H9 (cell line): Measurements from ENCODE around the gene TADA2A. TPM values are rescaled to one million over a fixed set of nuclear protein-coding genes. Genes with fewer than 3 reads are reported as not detected.

ENCODE experiments used
- DNase-seq: peaks from one replicate; pipeline ENCODE4 v3.0.0-alpha.2; 2017
- H2AFZ ChIP-seq: one replicate; pipeline ENCODE4 v1.6.1; 2013; ENCODE audit warnings: mild to moderate bottlenecking, low read length, control low read depth, moderate library complexity
- H2AK5ac ChIP-seq: 2 replicates; pipeline ENCODE4 v1.6.1; 2013; ENCODE audit warnings: low read length, control low read depth, mixed read lengths; ENCODE audit not compliant: insufficient read length
- H2BK120ac ChIP-seq: one replicate; pipeline ENCODE4 v1.6.1; 2013; ENCODE audit warnings: low read depth, mild to moderate bottlenecking, low read length, control low read depth, inconsistent platforms; ENCODE audit not compliant: poor library complexity, severe bottlenecking
- H2BK12ac ChIP-seq: 2 replicates; pipeline ENCODE4 v1.6.1; 2013; ENCODE audit warnings: low read length, control low read depth, mixed read lengths, low read depth; ENCODE audit not compliant: insufficient read length
- H2BK15ac ChIP-seq: 2 replicates; pipeline ENCODE4 v1.6.1; 2013; ENCODE audit warnings: low read depth, low read length, control low read depth
- H2BK20ac ChIP-seq: one replicate; pipeline ENCODE4 v1.6.1; 2013; ENCODE audit warnings: low read depth, mild to moderate bottlenecking, low read length, control low read depth, inconsistent platforms; ENCODE audit not compliant: poor library complexity, severe bottlenecking
- H2BK5ac ChIP-seq: 2 replicates; pipeline ENCODE4 v1.6.1; 2013; ENCODE audit warnings: low read length, control low read depth, mixed read lengths; ENCODE audit not compliant: insufficient read length
- H3K14ac ChIP-seq: 2 replicates; pipeline ENCODE4 v1.6.1; 2013; ENCODE audit warnings: low read length, control low read depth; ENCODE audit not compliant: insufficient read depth
- H3K18ac ChIP-seq: 2 replicates; pipeline ENCODE4 v1.6.1; 2013; ENCODE audit warnings: low read depth, mild to moderate bottlenecking, mixed read lengths, low read length, control low read depth; ENCODE audit not compliant: insufficient read length
- H3K23ac ChIP-seq: 2 replicates; pipeline ENCODE4 v1.6.1; 2013; ENCODE audit warnings: low read length, control low read depth, mixed read lengths, low read depth; ENCODE audit not compliant: insufficient read length
- H3K23me2 ChIP-seq: 2 replicates; pipeline ENCODE4 v1.6.1; 2013; ENCODE audit warnings: low read depth, mild to moderate bottlenecking, mixed read lengths, low read length, control low read depth; ENCODE audit not compliant: insufficient read length, poor library complexity, severe bottlenecking
- H3K27ac ChIP-seq: 2 replicates; pipeline ENCODE4 v1.5.1; 2013; ENCODE audit warnings: low read length, control low read depth, mixed read lengths, low read depth; ENCODE audit not compliant: insufficient read length
- H3K27me3 ChIP-seq: 2 replicates; pipeline ENCODE4 v1.6.1; 2013; ENCODE audit warnings: low read length, control low read depth, inconsistent platforms; ENCODE audit not compliant: insufficient read depth
- H3K4ac ChIP-seq: 2 replicates; pipeline ENCODE4 v1.6.1; 2013; ENCODE audit warnings: low read depth, mild to moderate bottlenecking, control low read depth, inconsistent platforms, low read length, moderate library complexity
- H3K4me1 ChIP-seq: 2 replicates; pipeline ENCODE4 v1.6.1; 2013; ENCODE audit warnings: low read length, control low read depth, inconsistent platforms; ENCODE audit not compliant: insufficient read depth
- H3K4me2 ChIP-seq: 2 replicates; pipeline ENCODE4 v1.6.1; 2013; ENCODE audit warnings: low read length, control low read depth, mixed read lengths; ENCODE audit not compliant: insufficient read length, insufficient read depth
- H3K56ac ChIP-seq: 2 replicates; pipeline ENCODE4 v1.6.1; 2013; ENCODE audit warnings: low read depth, mild to moderate bottlenecking, mixed read lengths, low read length, control low read depth; ENCODE audit not compliant: insufficient read length
- H3K79me1 ChIP-seq: 2 replicates; pipeline ENCODE4 v1.6.1; 2013; ENCODE audit warnings: low read depth, mild to moderate bottlenecking, moderate library complexity, low read length, control low read depth, inconsistent platforms; ENCODE audit not compliant: insufficient read depth, poor library complexity, severe bottlenecking
- H3K79me2 ChIP-seq: 2 replicates; pipeline ENCODE4 v1.6.1; 2013; ENCODE audit warnings: low read length, control low read depth, inconsistent platforms; ENCODE audit not compliant: insufficient read depth
- H3K9ac ChIP-seq: 2 replicates; pipeline ENCODE4 v1.6.1; 2013; ENCODE audit warnings: low read length, control low read depth, mixed read lengths; ENCODE audit not compliant: insufficient read length; ENCODE audit errors: extremely low read depth
- H3K9me3 ChIP-seq: one replicate; pipeline ENCODE4 v1.6.1; 2013; ENCODE audit warnings: low read depth, low read length, inconsistent platforms; ENCODE audit not compliant: control insufficient read depth
- H3T11ph ChIP-seq: one replicate; pipeline ENCODE4 v1.6.1; 2013; ENCODE audit warnings: mild to moderate bottlenecking, low read length, control low read depth, inconsistent platforms
- H4K20me1 ChIP-seq: one replicate; pipeline ENCODE4 v1.6.1; 2013; ENCODE audit not compliant: control insufficient read depth, insufficient read length, insufficient read depth
- H4K5ac ChIP-seq: 2 replicates; pipeline ENCODE4 v1.6.1; 2013; ENCODE audit warnings: low read depth, mild to moderate bottlenecking, mixed read lengths, low read length, control low read depth; ENCODE audit not compliant: insufficient read length
- H4K8ac ChIP-seq: replicated peaks from 2 replicates; pipeline ENCODE4 v1.6.1; 2013; ENCODE audit warnings: low read length, control low read depth, mixed read lengths, low read depth; ENCODE audit not compliant: insufficient read length
- H4K91ac ChIP-seq: 2 replicates; pipeline ENCODE4 v1.6.1; 2013; ENCODE audit warnings: low read depth, mild to moderate bottlenecking, moderate library complexity, mixed read lengths, low read length, control low read depth; ENCODE audit not compliant: insufficient read length
- H3K27ac Mint-ChIP-seq, 3 experiments: 2 replicates in 2 of 3; 3 replicates in 1 of 3; pipeline ENCODE4 v1.8.0; 2020 to 2021; ENCODE audit warnings: mixed read lengths in 3 of 3, mild to moderate bottlenecking in 1 of 3, moderate library complexity in 1 of 3
- H3K27me3 Mint-ChIP-seq: 2 replicates; pipeline ENCODE4 v1.8.0; 2021; ENCODE audit warnings: low read depth, mild to moderate bottlenecking, moderate library complexity, mixed read lengths
- H3K36me3 Mint-ChIP-seq, 3 experiments: 2 replicates in 2 of 3; 3 replicates in 1 of 3; pipeline ENCODE4 v1.8.0; 2020 to 2021; ENCODE audit warnings: low read depth in 3 of 3, mixed read lengths in 3 of 3; ENCODE audit not compliant: insufficient read depth in 1 of 3
- H3K4me1 Mint-ChIP-seq, 2 experiments: 2 replicates each; pipeline ENCODE4 v1.8.0; 2020; ENCODE audit warnings: mixed read lengths in 2 of 2
- H3K4me3 Mint-ChIP-seq, 2 experiments: 2 replicates in 1 of 2; 3 replicates in 1 of 2; pipeline ENCODE4 v1.8.0; 2020 to 2021; ENCODE audit warnings: mild to moderate bottlenecking in 2 of 2, mixed read lengths in 2 of 2, moderate library complexity in 1 of 2
- H3K9me3 Mint-ChIP-seq, 2 experiments: 2 replicates in 1 of 2; 3 replicates in 1 of 2; pipeline ENCODE4 v1.8.0; 2020; ENCODE audit warnings: mild to moderate bottlenecking in 2 of 2, mixed read lengths in 2 of 2, moderate library complexity in 1 of 2
- CTCF ChIP-seq: fragments of 200-600 bp; sonication (generic); conservative IDR thresholded peaks from 3 replicates; pipeline ENCODE4 v1.8.0; 2021; ENCODE audit warnings: antibody characterized with exemption, mild to moderate bottlenecking
- WGBS: extraction: QIAGEN DNeasy Blood & Tissue Kit; methylation state at CpG from one replicate; pipeline ENCODE4 v1.1.7; 2013; ENCODE audit warnings: missing lambda C conversion rate, low lambda C conversion rate, mixed read lengths; ENCODE audit not compliant: insufficient read length; ENCODE audit errors: extremely low coverage; 5-methylcytosine and 5-hydroxymethylcytosine counted together
- total RNA-seq: library from RNA; stranded (reverse); gene quantifications from 2 replicates; pipeline ENCODE4 v1.2.1, GENCODE V29; 2021

Gene TADA2A
- total RNA-seq, 1 experiment from 2014 or later: 20.9 TPM

- no peak for TF ChIP-seq CTCF
- Histone ChIP-seq H3K79me1 (no peaks in the 10 kb centered on the region), H4K91ac (no peak overlapping the region), H4K5ac (no peak overlapping the region), H3K18ac (no peak overlapping the region), H4K8ac (no peak overlapping the region), H3K23ac (no peak overlapping the region), H2AFZ (no peak overlapping the region), H4K20me1 (no peaks in the 10 kb centered on the region), H2BK12ac (no peak overlapping the region), H2BK15ac (no peak overlapping the region), H3T11ph (no peak overlapping the region), H3K23me2 (no peaks in the 10 kb centered on the region), H2BK20ac (no peak overlapping the region), H3K27me3 (no peaks in the 10 kb centered on the region), H3K4me1 (no peaks in the 10 kb centered on the region), H3K9me3 (no peaks in the 10 kb centered on the region), H2BK5ac (no peak overlapping the region), H3K4me2 (no peak overlapping the region), H3K4ac (no peak overlapping the region), H2AK5ac (no peak overlapping the region), H3K79me2 (no peaks in the 10 kb centered on the region), H3K27ac (no peak overlapping the region), H3K9ac (no peak overlapping the region), H3K56ac (no peak overlapping the region), H2BK120ac (no peak overlapping the region), H3K14ac (no peak overlapping the region)
- WGBS: no CpG with 5 or more reads among the region's 3 CpGs
- peaks cover 7 to 40% (median 36%) of the 10 kb centered on the region in 3 experiments; a peak in 6 of 7 replicates for H3K36me3 Mint-ChIP-seq
- no peaks in the 10 kb centered on the region for H3K27me3 Mint-ChIP-seq
- no peak overlapping the region for H3K4me3 Mint-ChIP-seq
- H3K27ac Mint-ChIP-seq: no peak overlapping the region
- DNase-seq: no peak
- H3K9me3 Mint-ChIP-seq: no peaks in the 10 kb centered on the region
- H3K4me1 Mint-ChIP-seq: no peaks in the 10 kb centered on the region
These were observed 56.4 kb downstream of the TADA2A start for GRCh38 chr17:37463039-37463438.
